Measurements from ENCODE around the gene TINCR. TPM values are rescaled to one million over a fixed set of nuclear protein-coding genes. Genes with fewer than 3 reads are reported as not detected.

Gene TINCR
- total RNA-seq, 1 donor from 2014 or later: 1.0 TPM

DNA sequence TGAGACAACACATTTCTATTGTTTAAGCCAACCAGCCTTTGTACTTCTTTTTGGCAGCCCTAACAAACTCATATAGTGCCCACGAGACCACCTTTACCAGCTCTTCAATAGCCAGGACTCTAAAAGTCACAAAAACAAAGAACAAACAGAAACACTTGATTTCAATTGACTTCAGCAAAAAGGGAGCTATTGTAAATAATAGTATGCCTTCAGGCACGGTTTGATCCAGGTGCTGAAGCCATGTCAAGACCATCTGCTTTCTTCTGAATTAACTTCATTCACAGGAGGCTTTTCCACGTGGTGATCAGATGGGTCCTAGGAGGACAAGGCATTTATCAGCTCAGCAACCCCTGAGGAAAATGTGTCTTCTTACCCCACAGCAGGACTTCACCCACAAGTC, 53.8 kb downstream of the TINCR start:
- peaks cover 2% of the 10 kb centered on the region for H3K27me3 Mint-ChIP-seq
- no peaks in the 10 kb centered on the region for H3K36me3 Mint-ChIP-seq (ENCODE audit: insufficient read depth)
- H3K4me1 Mint-ChIP-seq (ENCODE audit: low read depth): no peaks in the 10 kb centered on the region
- no peak overlapping the region for H3K27ac Mint-ChIP-seq
- H3K9me3 Mint-ChIP-seq (ENCODE audit: low read depth): peaks cover 11% of the 10 kb centered on the region
- no peak overlapping the region for H3K4me3 Mint-ChIP-seq (ENCODE audit: low read depth)
- no peak for TF ChIP-seq CTCF (IDR thresholded peaks at IDR 0.05; ENCODE audit: unreplicated experiment)
- DNase-seq (ENCODE audit: low spot score, unreplicated experiment): no peak

DNA sequence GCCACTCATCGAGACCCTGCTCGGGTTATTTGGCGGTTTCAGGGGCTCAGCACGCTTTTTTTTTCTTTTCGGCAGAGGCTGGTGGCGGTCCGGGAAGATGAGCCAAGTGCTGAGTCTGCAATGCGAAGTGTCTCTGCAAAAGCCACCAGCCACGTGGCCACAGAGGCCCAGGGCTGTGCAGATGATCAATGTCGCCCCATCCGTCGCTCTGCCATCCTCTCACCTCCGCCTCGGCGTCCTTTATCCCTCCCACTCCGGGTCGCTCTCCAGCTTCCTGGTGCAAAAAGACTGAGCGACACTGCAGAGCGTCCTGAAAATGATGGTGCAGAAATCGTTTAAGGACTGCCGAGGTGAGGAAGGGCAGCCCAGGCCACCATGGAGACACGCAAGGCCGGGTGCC, 55.0 kb downstream of the TINCR start:
- Mint-ChIP-seq H3K4me1 (ENCODE audit: low read depth) (no peaks in the 10 kb centered on the region), H3K9me3 (ENCODE audit: low read depth) (peaks cover 11% of the 10 kb centered on the region), H3K27ac (no peak overlapping the region), H3K4me3 (ENCODE audit: low read depth) (no peak overlapping the region), H3K27me3 (peaks cover 2% of the 10 kb centered on the region), H3K36me3 (ENCODE audit: insufficient read depth) (no peaks in the 10 kb centered on the region)
- TF ChIP-seq CTCF (IDR thresholded peaks at IDR 0.05; ENCODE audit: unreplicated experiment): no peak
- DNase-seq (ENCODE audit: low spot score, unreplicated experiment): no peak

Other genes with a start within 250 kb of the TINCR start
- gene PTPRS, start 227.1 kb downstream of the TINCR start, total RNA-seq: 219 and 234 TPM in 2 replicates
- gene ZNRF4, start 112.5 kb downstream of the TINCR start, total RNA-seq: not detected in 2 replicates
- gene SAFB2, start 54.8 kb upstream of the TINCR start, total RNA-seq: 95.4 and 107 TPM in 2 replicates
- gene SAFB, start 55.1 kb upstream of the TINCR start, total RNA-seq: 151 and 169 TPM in 2 replicates
- gene MICOS13, start 112.6 kb upstream of the TINCR start, total RNA-seq: 28.1 and 29.7 TPM in 2 replicates
- gene HSD11B1L, start 113.1 kb upstream of the TINCR start, total RNA-seq: 20.1 and 21.1 TPM in 2 replicates
- 720 and 727 TPM in 2 replicates for gene RPL36, start 122.3 kb upstream of the TINCR start, total RNA-seq
- gene LONP1, start 152.2 kb upstream of the TINCR start, total RNA-seq: 56.1 and 61.7 TPM in 2 replicates
- not detected in 2 replicates for gene CATSPERD, start 152.7 kb upstream of the TINCR start, total RNA-seq
- 5.8 and 5.9 TPM in 2 replicates for gene PRR22, start 216.8 kb upstream of the TINCR start, total RNA-seq
- gene DUS3L, start 223.2 kb upstream of the TINCR start, total RNA-seq: 42.6 and 43.1 TPM in 2 replicates
- 1.9 and 2.1 TPM in 2 replicates for gene NRTN, start 237.1 kb upstream of the TINCR start, total RNA-seq

Measured in progenitor cell of endocrine pancreas (in vitro differentiated cells).